Measurements from ENCODE around the gene NCOA3.

NCOA3 gene

DNA sequence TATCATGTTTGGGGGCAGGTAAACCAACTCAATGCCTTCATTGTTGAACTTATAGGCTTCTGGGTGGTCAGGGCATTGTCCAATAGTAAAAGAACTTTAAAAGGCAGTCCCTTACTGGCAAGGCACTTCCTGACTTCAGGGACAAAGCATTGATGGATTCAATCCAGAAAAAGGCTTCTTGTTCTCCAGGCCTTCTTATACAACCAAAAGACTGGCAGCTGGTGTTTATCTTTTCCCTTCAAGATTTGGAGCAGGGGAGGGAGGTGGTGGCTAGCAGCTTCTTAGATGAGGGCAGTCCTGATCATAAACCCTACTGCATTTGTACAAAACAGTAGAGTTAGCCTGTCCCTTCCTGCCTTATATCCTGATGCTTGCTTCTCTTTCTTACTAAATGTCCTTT is 57.5 kb downstream of the NCOA3 start:
- TF ChIP-seq, protein P1, sequence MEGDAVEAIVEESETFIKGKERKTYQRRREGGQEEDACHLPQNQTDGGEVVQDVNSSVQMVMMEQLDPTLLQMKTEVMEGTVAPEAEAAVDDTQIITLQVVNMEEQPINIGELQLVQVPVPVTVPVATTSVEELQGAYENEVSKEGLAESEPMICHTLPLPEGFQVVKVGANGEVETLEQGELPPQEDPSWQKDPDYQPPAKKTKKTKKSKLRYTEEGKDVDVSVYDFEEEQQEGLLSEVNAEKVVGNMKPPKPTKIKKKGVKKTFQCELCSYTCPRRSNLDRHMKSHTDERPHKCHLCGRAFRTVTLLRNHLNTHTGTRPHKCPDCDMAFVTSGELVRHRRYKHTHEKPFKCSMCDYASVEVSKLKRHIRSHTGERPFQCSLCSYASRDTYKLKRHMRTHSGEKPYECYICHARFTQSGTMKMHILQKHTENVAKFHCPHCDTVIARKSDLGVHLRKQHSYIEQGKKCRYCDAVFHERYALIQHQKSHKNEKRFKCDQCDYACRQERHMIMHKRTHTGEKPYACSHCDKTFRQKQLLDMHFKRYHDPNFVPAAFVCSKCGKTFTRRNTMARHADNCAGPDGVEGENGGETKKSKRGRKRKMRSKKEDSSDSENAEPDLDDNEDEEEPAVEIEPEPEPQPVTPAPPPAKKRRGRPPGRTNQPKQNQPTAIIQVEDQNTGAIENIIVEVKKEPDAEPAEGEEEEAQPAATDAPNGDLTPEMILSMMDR (IDR thresholded peaks at IDR 0.05; ENCODE audit: control insufficient read depth, insufficient read depth, low read depth, low read length, missing control alignments), result no peak
- no peak for DNase-seq (ENCODE audit: low read depth)
- H3K4me3 ChIP-seq (ENCODE audit: control insufficient read depth, low read depth, low read length), result no peak overlapping the region

DNA sequence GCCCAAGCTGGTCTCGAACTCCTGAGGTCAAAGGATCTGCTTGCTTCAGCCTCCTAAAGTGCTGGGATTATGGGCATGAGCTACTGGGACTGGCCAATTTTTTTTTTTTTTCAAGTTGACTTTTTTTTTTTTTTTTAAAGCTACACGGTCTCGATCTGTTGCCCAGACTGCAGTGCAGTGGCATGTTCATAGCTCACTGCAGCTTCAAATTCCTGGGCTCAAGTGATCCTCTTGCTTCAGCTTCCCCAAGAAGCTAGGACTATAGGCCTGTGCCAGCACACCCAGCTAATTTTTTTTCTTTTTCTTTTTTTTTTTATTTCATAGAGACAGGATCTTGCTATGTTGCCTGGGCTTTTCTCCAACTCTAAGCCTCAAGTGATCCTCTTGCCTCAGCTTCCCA is 59.5 kb downstream of the NCOA3 start:
- H3K4me3 ChIP-seq (ENCODE audit: control insufficient read depth, low read depth, low read length), result no peak overlapping the region
- peak; percentile 55 for DNase-seq (ENCODE audit: low read depth)
- TF ChIP-seq, protein P1 (IDR thresholded peaks at IDR 0.05; ENCODE audit: control insufficient read depth, insufficient read depth, low read depth, low read length, missing control alignments), result no peak

DNA sequence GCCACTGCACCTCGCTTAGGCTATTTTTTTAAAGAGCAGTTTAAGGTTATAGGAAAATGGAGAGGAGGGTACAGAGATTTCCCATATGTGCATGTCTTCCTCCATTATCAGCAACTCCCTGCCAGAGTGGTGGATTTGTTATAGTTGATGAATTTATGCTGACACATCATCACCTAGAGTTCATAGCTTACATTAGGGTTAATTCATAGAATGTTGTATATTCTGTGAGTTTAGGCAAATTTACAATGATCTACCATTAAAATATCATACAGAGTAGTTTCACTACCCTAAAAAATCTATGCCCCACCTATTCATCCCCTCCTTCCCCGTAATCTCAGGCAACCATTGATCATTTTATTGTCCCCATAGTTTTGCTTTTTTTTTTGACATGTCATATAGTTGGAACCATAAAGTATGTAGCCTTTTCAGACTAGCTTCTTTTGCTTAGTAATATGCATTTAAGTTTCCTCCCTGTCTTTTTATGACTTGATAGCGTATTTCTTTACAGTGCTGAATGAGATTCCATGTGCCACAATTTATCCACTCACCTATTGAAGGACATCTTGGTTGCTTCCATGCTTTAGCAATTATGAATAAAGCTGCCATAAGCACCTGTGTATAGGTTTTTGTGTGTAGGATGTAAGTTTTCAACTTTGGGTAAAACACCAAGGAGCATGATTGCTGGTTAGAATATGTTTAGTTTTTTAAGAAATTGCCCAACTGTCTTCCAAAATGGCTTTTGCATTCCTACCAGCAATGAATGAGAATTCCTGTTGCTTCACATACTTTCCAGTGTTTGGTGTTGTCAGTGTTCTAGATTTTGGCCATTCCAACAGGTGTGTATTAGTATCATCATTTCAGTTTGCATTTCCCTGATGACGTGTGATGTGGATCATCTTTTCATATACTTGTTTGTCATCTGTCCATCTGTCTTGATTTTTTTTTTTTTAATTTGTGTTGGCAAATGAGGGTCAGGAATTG is 60.2 kb downstream of the NCOA3 start:
- no peak overlapping the region for H3K4me3 ChIP-seq (ENCODE audit: control insufficient read depth, low read depth, low read length)
- TF ChIP-seq, protein P1 (IDR thresholded peaks at IDR 0.05; ENCODE audit: control insufficient read depth, insufficient read depth, low read depth, low read length, missing control alignments), result no peak
- DNase-seq (ENCODE audit: low read depth), result no peak

DNA sequence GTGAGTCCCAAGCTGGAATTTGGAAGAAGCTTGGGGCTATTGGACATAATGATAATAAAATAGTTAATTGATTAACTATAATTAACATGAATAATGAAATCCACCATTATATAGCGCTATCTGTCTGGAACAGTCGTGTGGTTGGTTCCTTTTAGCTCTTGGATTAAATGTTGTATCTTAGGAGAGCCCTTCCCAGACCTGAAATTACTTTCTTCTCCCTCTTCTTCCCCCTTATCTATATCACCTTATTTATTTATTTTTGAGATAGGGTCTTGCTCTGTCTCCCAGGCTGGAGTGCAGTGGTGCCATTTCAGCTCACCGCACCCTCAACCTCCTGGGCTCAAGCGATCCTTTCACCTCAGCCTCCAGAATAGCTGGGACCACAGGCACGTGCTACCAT is 64.6 kb downstream of the NCOA3 start:
- TF ChIP-seq, protein P1 (IDR thresholded peaks at IDR 0.05; ENCODE audit: control insufficient read depth, insufficient read depth, low read depth, low read length, missing control alignments), result no peak
- DNase-seq (ENCODE audit: low read depth), result no peak
- H3K4me3 ChIP-seq (ENCODE audit: control insufficient read depth, low read depth, low read length), result no peak overlapping the region

DNA sequence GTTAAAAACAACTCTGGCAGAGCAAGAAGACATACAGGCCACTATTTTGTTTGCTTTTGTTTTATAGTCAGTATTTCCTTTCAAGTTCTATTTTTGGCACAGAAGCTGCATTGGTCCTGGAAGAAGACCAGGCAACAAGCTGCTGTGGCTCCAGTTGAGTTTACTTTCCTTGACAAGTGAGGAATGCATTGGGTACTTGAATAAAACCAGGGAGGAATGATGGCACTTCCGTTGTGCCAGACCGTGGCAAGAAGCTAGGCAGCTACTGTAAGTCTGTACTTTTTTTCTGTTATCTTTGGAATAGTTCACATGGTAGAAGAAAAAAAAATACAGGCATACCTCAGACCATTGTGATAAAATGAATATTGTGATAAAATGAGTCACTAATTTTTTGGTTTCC is 66.3 kb downstream of the NCOA3 start:
- TF ChIP-seq, protein P1 (IDR thresholded peaks at IDR 0.05; ENCODE audit: control insufficient read depth, insufficient read depth, low read depth, low read length, missing control alignments), result no peak
- DNase-seq (ENCODE audit: low read depth), result peak; percentile 79
- no peak overlapping the region for H3K4me3 ChIP-seq (ENCODE audit: control insufficient read depth, low read depth, low read length)

DNA sequence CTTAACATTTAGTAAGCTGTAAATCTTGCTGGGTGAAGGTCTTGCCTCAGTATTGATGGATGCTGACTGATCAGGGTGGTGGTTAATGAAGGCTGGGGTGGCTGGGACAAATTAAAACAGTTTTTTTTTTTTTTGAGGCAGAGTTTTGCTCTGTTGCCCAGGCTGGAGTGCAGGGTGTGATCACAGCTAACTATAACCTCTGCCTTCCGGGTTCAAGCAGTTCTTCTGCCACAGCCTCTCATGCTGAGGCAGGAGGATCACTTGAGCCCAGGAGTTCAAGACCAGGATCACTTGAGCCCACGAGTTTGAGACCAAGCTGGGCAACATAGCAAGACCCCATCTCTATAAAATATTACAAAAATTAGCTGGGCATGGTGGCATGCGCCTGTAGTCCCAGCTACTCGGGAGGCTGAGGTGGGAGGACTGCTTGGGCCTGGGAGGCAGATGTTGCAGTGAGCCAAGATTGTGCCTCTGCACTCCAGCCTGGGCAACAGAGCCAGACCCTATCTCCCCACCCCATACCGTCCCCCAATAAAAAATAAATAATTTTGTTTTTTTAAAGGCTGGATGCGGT is 67.2 kb downstream of the NCOA3 start:
- no peak overlapping the region for H3K4me3 ChIP-seq (ENCODE audit: control insufficient read depth, low read depth, low read length)
- no peak for DNase-seq (ENCODE audit: low read depth)
- TF ChIP-seq, protein P1 (IDR thresholded peaks at IDR 0.05; ENCODE audit: control insufficient read depth, insufficient read depth, low read depth, low read length, missing control alignments), result no peak
